HG02884 (cell line): ENCODE measurements around the gene SLCO4C1.
"Not testable (repeated sequence)": the region's sequence is repeated elsewhere in the genome, so short reads cannot be mapped to it uniquely, and the experiment has no call there.

Source experiments
- ATAC-seq: cut with Tn5 transposase; IDR thresholded peaks from one replicate; pipeline ENCODE4 v1.9.1; 2021; ENCODE audit warnings: mild to moderate bottlenecking, moderate library complexity; ENCODE audit not compliant: unreplicated experiment

Gene SLCO4C1, protein sequence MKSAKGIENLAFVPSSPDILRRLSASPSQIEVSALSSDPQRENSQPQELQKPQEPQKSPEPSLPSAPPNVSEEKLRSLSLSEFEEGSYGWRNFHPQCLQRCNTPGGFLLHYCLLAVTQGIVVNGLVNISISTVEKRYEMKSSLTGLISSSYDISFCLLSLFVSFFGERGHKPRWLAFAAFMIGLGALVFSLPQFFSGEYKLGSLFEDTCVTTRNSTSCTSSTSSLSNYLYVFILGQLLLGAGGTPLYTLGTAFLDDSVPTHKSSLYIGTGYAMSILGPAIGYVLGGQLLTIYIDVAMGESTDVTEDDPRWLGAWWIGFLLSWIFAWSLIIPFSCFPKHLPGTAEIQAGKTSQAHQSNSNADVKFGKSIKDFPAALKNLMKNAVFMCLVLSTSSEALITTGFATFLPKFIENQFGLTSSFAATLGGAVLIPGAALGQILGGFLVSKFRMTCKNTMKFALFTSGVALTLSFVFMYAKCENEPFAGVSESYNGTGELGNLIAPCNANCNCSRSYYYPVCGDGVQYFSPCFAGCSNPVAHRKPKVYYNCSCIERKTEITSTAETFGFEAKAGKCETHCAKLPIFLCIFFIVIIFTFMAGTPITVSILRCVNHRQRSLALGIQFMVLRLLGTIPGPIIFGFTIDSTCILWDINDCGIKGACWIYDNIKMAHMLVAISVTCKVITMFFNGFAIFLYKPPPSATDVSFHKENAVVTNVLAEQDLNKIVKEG

DNA sequence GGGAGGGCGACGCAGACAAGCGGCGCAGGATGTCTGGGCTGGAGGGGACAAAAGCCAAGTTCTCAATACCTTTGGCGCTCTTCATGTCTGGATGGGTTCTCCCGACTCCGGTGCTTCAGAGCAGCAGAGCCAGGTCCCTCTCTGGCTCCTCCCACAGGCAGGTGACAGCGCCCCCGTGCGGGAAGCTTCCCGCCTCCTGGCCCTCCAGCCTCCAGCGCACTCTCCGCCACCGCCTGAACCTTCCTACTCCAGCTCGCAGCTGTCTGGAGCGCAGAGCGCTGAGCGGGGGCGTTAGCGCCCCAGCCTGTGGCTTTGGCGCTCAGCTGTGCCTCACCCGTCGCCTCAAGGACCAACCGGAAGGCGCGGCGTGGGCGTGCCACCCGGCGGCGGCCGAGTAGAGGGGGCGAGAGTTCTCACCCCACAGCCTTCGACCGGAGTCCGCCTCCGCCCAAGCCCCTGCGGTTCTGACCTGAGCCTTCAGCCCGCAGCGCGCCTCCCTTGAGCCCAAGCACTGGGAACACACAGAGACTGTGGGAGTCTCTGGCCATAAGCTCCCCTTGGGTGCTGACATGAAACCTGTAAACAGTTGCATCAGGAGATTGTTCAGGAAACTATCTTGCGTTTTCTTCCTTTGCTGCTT, at the start of gene SLCO4C1:
SLCO4C1 (minus strand) TSS at position 107 of the 640 bp plus-strand sequence; CDS start at position 85, 22 bp downstream.
- ATAC-seq: peak; percentile 98

- no peak for ATAC-seq
Measured at GRCh38 chr5:102341681-102342288, 45.7 kb upstream of the SLCO4C1 start.

- ATAC-seq: no peak
Measured at GRCh38 chr5:102324714-102325113, 28.6 kb upstream of the SLCO4C1 start.

GRCh38 chr5:102318801-102319200, 22.7 kb upstream of the SLCO4C1 start:
- ATAC-seq: not testable (repeated sequence)

DNA sequence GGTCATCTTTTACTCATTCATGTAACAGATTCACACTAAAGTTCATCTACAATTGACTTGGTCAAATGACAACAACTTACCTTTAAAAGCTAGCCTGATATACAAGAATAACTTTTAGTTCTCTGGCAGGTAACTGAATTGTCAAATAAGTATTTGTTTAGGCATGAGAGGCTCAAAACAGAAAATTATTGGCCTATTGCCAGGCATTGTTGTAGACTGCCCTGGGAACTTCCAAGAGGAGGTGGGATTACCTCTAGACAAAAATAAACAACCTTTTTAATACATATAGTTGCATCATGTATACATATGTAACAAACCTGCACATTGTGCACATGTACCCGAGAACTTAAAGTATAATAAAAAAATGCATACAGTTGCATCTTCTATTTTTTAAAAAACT, 18.2 kb upstream of the SLCO4C1 start:
- ATAC-seq: no peak

DNA sequence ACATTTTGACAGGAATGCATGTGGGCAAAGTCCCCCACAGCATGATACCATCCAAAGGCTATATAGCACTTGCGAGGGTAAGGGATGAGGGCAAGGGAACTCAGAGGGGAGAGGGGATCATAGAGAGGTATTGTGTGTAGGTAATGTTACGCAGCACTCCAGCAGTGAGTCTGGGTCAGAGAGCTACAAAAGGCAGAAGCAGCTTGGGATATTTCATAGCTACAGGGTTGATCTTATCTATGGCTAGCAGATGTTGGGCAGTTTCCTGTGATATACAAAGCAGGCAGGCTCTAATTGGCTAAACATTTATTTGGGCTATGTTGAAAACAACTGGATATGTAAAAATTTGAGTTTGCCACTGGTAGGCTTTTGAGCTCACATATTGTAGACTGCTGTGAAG, 17.8 kb upstream of the SLCO4C1 start:
- ATAC-seq: no peak

- no peak for ATAC-seq
Measured at GRCh38 chr5:102312586-102313370, 16.7 kb upstream of the SLCO4C1 start.

GRCh38 chr5:102309586-102309985, 13.5 kb upstream of the SLCO4C1 start:
- ATAC-seq: no peak

- ATAC-seq: peak; percentile 62
Measured at GRCh38 chr5:102307232-102307631, 11.1 kb upstream of the SLCO4C1 start.

DNA sequence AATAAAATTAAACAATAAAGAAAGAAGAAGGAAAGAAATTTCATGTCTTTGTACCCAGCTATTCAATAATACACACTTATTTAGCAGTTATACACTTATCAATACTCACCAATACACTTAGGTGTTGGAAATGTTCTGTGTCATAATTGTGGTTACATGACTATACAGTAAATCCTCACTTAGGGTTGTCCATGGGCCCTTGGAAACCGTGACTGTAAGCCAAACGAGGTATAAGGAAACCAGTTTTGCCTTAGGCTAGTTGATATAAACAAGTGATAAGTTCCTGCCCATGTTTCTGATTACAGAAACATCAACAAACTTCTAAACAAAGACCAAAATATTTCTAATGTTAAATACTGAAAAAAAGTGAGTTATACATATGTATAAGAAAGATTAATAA, 10.0 kb upstream of the SLCO4C1 start:
- no peak for ATAC-seq

DNA sequence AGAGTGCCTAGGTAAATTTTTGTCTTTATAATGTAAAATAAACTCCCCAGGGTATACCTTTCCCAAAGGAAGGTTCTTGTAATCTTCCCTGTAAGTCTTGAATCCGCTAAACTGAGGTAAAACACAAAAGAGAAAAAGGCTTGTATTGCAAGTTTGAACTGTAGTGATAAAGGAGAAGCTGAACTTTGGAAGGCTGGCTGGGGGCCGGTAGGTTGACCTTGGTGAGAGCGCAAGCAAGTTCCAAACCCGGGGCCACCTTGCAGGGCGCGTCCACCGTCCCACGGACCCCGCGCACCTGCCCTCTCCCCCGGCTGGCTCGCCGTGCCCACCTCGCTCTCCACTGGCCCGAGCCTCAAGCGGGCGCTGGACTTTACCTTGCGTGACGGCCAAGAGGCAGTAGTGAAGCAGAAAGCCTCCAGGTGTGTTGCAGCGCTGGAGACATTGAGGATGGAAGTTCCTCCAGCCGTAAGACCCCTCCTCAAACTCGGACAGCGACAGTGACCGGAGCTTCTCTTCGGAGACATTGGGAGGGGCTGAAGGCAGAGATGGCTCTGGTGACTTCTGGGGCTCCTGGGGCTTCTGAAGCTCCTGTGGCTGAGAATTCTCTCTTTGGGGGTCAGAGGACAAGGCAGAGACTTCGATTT, 428 bp downstream of the SLCO4C1 start:
- peak; percentile 0 for ATAC-seq

DNA sequence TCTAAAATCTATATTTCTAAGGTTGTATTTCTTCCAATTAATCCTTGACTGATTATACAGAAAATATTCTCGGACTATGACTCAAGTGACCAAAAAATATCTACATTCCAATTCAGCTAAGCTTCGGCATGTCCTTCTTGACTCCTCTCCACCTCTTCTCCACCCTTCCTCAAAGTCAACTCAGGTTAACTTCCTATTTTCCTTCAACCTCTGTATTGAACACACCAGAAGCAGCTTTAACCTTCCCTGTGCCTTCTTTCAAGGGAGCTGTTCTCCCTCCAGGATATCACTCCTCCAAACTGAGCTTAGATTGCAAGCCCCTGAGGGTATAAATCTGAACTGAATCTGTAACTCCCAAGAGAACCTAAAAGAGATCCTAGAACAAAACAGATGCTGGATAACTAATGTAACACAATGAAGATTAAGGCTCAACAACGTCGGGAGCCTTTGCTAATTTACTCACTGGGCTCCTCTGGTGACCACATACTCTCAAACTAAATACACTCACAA, 1.1 kb downstream of the SLCO4C1 start:
- ATAC-seq: no peak

GRCh38 chr5:102290004-102290403, 6.1 kb downstream of the SLCO4C1 start:
- no peak for ATAC-seq

DNA sequence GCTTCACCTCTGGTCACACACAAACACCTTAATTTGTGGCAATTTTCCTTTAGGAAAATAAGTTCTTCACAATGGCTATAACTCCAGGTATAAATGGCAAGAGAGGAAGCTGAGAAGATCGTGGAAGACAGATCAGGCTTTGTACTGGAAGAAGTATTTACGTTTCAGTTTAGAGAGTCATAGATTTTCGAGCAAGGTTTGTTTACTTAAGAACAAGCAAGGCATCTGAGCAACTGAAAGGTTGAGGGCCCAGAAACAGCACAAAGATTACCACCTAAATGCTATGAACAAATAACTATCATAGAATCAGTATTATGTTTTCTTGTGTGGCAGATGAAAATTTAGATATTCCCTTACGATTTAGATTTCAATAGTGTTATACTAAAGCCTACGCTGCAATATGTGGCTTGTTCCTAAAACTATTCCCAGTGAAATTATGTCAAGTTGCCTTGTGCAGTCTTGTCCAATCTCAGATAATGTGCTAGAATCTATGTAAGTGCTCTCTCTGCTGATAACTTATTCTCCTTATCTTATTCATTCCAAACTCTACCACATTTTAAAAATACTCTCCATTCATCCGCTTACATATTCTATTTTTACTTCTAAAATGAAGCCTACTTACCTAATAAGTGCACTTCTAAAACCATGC, 6.7 kb downstream of the SLCO4C1 start:
- no peak for ATAC-seq

GRCh38 chr5:102288630-102289029, 7.5 kb downstream of the SLCO4C1 start:
- ATAC-seq: no peak

GRCh38 chr5:102286476-102286875, 9.6 kb downstream of the SLCO4C1 start:
- ATAC-seq: no peak

DNA sequence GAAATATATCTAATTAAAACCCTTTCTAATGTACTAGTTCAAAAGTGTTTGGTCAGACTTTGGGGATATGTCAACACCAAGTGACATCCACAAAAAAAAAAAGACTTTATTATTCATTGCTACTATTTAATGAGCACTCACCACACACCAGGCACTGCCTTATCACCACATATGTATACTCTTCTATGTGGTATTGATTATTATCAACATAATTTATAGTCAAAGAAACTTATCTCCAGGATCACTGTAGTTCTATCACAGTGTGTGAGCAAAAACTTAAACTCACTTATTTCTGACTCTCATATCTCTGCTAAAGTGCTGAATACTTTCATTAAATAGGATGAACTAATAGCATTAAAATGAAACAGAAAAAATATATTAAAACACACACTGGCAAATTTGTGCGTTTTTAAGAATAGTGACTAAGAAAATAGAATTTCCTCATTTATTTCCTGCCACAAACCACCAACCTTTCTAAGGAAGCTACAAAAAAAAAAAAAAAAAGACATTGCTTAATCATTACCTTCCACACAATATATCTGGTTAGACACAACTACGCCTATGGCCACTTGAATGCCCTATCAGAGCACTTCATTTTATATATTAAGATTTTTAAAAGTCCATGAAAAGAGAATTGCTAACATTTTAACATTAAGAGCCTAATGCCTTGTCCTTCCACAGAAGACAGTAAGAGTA, 12.8 kb downstream of the SLCO4C1 start:
- ATAC-seq: peak; percentile 41

DNA sequence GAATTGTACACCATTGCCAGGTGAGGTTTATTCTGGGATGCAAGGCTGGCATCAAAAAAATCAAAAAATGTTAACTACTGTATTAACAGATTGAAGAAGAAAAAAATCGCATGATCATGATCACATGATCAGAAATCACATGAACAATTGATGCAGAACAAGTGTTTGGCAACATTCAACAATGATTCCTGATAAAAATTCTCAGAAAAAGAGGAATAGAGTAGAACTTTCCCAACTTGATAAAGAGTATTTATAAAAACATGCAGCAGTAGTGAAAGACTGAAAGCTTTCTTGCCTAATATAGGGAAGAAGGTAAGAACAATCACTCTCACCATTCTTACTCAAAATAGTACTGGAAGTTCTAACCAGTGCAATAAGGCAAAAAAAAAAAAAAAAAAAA, 16.4 kb downstream of the SLCO4C1 start:
- ATAC-seq: no peak

- ATAC-seq: no peak
Measured at GRCh38 chr5:102278231-102278630, 17.9 kb downstream of the SLCO4C1 start.
